NB4 (cell line): ENCODE results near the gene GFER.

ENCODE experiments used
- MYC ChIP-seq: IDR thresholded peaks from 2 replicates; pipeline ENCODE4 v1.6.1; 2011; ENCODE audit warnings: low read depth, low read length
- POLR2A ChIP-seq: IDR thresholded peaks from 2 replicates; pipeline ENCODE4 v1.6.1; 2011; ENCODE audit warnings: mild to moderate bottlenecking; ENCODE audit not compliant: insufficient read length; ENCODE audit errors: extremely low read depth
- TF ChIP-seq, protein P1 (sequence below): IDR thresholded peaks from one replicate; pipeline ENCODE4 v1.5.1; 2012; ENCODE audit warnings: low read depth, low read length

DNA sequence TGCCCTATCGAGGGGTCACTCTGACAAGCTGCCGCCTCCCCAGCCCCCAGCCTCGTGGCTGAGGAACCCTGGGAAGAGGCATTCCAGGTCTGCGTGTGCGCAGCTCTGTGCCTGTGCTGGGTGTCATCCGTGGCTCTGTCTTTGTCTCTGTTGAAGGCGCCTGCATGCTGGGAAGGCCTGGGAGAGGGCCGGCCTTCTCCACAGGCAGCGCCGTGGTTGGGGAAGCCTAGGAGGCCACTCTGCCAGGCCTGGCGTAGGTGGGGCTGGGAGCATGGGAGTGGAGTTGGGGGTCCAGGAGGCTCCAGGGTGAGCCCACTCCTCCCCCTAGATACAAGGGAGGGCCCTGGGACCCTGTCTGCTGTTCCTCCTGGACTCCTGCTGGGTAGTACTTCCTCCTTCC, 46.0 kb downstream of the GFER start:
- TF ChIP-seq, protein P1, sequence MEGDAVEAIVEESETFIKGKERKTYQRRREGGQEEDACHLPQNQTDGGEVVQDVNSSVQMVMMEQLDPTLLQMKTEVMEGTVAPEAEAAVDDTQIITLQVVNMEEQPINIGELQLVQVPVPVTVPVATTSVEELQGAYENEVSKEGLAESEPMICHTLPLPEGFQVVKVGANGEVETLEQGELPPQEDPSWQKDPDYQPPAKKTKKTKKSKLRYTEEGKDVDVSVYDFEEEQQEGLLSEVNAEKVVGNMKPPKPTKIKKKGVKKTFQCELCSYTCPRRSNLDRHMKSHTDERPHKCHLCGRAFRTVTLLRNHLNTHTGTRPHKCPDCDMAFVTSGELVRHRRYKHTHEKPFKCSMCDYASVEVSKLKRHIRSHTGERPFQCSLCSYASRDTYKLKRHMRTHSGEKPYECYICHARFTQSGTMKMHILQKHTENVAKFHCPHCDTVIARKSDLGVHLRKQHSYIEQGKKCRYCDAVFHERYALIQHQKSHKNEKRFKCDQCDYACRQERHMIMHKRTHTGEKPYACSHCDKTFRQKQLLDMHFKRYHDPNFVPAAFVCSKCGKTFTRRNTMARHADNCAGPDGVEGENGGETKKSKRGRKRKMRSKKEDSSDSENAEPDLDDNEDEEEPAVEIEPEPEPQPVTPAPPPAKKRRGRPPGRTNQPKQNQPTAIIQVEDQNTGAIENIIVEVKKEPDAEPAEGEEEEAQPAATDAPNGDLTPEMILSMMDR = no peak
- TF ChIP-seq POLR2A (no peak), MYC (no peak)
